ENCODE data around the gene CUL7. TPM values are rescaled to one million over a fixed set of nuclear protein-coding genes. Genes with fewer than 3 reads are reported as not detected.

CUL7 gene
- total RNA-seq, 1 experiment from 2014 or later, result 20.8 TPM

DNA sequence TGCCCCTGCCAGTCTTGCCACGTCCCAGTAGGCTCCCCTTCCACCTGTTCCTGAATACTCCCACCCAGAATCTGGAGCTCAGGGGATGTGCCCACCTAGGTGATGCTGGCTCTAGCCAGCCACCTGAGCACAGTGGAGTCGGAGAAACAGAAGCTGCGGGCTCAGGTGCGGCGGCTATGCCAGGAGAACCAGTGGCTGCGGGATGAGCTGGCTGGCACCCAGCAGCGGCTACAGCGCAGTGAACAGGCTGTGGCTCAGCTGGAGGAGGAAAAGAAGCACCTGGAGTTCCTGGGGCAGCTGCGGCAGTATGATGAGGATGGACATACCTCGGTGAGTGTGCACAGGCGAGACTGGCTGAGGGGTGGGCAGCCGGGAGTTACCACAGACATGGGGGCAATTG lies 9.2 kb upstream of the CUL7 start (continued):
- TF ChIP-seq PRRX2 (CRISPR knock-in tag; IDR thresholded peaks at IDR 0.05) (no peak), GABPB1 (CRISPR knock-in tag; IDR thresholded peaks at IDR 0.05) (no peak), IRF2 (CRISPR knock-in tag; IDR thresholded peaks at IDR 0.05; ENCODE audit: borderline replicate concordance, low read depth) (no peak), JUN (CRISPR knock-in tag; IDR thresholded peaks at IDR 0.05) (no peak)

DNA sequence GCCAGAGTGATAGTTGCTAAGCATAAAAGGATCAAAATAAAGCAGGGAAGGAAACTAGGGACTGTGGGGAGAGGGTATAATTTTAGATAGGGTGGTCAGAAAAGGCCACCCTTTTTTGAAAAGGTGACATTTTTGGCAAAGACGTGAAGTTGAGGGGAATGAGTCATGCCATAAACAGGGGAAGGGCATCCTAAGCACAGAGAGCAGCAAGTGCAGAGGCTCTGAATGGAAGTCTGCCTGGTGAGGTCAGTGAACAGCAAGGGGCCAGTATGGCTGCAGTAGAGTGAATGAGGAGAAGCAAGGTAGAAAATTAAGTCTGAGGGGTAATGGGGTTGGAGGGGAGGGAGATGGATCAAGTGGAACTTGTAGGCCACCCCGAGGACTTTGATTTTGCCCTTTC lies 8.2 kb upstream of the CUL7 start:
- H3K4me1 Mint-ChIP-seq, result peaks cover 21% of the 10 kb centered on the region
- H3K36me3 Mint-ChIP-seq, result peaks cover 18% of the 10 kb centered on the region; the same call in 1 of the 2 replicates
- ATAC-seq (no peak), DNase-seq (ENCODE audit: low spot score) (no peak)
- H3K27me3 Mint-ChIP-seq (ENCODE audit: low read depth), result no peaks in the 10 kb centered on the region
- H3K27ac Mint-ChIP-seq, result no peak overlapping the region
- POLR2A ChIA-PET, result no interaction called here
- H3K4me3 Mint-ChIP-seq, result no peak overlapping the region
- CTCF ChIA-PET, result no interaction called here
- no peaks in the 10 kb centered on the region for H3K9me3 Mint-ChIP-seq
- TF ChIP-seq, protein P1, sequence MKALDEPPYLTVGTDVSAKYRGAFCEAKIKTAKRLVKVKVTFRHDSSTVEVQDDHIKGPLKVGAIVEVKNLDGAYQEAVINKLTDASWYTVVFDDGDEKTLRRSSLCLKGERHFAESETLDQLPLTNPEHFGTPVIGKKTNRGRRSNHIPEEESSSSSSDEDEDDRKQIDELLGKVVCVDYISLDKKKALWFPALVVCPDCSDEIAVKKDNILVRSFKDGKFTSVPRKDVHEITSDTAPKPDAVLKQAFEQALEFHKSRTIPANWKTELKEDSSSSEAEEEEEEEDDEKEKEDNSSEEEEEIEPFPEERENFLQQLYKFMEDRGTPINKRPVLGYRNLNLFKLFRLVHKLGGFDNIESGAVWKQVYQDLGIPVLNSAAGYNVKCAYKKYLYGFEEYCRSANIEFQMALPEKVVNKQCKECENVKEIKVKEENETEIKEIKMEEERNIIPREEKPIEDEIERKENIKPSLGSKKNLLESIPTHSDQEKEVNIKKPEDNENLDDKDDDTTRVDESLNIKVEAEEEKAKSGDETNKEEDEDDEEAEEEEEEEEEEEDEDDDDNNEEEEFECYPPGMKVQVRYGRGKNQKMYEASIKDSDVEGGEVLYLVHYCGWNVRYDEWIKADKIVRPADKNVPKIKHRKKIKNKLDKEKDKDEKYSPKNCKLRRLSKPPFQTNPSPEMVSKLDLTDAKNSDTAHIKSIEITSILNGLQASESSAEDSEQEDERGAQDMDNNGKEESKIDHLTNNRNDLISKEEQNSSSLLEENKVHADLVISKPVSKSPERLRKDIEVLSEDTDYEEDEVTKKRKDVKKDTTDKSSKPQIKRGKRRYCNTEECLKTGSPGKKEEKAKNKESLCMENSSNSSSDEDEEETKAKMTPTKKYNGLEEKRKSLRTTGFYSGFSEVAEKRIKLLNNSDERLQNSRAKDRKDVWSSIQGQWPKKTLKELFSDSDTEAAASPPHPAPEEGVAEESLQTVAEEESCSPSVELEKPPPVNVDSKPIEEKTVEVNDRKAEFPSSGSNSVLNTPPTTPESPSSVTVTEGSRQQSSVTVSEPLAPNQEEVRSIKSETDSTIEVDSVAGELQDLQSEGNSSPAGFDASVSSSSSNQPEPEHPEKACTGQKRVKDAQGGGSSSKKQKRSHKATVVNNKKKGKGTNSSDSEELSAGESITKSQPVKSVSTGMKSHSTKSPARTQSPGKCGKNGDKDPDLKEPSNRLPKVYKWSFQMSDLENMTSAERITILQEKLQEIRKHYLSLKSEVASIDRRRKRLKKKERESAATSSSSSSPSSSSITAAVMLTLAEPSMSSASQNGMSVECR (CRISPR knock-in tag; IDR thresholded peaks at IDR 0.05; ENCODE audit: borderline replicate concordance), result no peak
- TF ChIP-seq, protein P2, sequence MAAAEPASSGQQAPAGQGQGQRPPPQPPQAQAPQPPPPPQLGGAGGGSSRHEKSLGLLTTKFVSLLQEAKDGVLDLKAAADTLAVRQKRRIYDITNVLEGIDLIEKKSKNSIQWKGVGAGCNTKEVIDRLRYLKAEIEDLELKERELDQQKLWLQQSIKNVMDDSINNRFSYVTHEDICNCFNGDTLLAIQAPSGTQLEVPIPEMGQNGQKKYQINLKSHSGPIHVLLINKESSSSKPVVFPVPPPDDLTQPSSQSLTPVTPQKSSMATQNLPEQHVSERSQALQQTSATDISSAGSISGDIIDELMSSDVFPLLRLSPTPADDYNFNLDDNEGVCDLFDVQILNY (CRISPR knock-in tag; IDR thresholded peaks at IDR 0.05), result no peak
- TF ChIP-seq NFYB (CRISPR knock-in tag; conservative IDR thresholded peaks at IDR 0.05; ENCODE audit: low read depth), result no peak
- TF ChIP-seq, protein P3, sequence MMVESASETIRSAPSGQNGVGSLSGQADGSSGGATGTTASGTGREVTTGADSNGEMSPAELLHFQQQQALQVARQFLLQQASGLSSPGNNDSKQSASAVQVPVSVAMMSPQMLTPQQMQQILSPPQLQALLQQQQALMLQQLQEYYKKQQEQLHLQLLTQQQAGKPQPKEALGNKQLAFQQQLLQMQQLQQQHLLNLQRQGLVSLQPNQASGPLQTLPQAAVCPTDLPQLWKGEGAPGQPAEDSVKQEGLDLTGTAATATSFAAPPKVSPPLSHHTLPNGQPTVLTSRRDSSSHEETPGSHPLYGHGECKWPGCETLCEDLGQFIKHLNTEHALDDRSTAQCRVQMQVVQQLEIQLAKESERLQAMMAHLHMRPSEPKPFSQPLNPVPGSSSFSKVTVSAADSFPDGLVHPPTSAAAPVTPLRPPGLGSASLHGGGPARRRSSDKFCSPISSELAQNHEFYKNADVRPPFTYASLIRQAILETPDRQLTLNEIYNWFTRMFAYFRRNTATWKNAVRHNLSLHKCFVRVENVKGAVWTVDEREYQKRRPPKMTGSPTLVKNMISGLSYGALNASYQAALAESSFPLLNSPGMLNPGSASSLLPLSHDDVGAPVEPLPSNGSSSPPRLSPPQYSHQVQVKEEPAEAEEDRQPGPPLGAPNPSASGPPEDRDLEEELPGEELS (CRISPR knock-in tag; IDR thresholded peaks at IDR 0.05), result no peak
- TF ChIP-seq SMAD4 (CRISPR knock-in tag; IDR thresholded peaks at IDR 0.05), result no peak
- TF ChIP-seq, protein P4, sequence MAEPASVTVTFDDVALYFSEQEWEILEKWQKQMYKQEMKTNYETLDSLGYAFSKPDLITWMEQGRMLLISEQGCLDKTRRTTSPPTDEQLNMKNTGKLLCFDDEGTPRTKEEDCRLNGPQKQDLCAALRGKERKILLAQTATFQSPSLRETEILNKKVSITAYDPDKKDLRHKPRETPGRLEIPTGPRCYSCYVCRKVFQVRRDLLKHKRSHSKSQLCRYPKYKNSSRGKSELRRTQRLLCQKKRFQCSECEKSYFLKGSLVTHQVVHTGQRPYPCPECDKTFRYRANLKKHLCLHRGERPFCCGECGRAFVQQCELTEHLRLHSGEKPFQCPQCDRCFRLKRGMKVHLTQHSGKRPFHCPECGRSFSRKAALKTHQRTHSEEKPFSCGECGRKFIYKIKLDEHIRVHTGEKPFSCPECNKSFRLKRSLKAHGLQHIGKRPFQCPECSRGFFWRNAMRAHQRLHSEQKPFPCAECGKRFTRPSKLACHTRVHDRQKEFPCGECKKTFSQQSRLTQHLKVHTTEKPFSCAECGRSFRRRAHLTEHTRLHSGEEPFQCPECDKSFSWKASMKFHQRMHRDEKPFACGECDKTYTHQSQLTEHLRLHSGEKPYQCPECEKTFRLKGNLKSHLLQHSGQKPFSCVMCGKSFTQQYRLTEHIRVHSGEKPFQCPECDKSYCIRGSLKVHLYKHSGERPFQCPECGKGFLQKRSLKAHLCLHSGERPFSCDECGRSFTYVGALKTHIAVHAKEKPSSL (CRISPR knock-in tag; conservative IDR thresholded peaks at IDR 0.05), result no peak
- TF ChIP-seq OVOL2 (CRISPR knock-in tag; IDR thresholded peaks at IDR 0.05; ENCODE audit: borderline replicate concordance), result no peak
- TF ChIP-seq NR3C1 (CRISPR knock-in tag; conservative IDR thresholded peaks at IDR 0.05; ENCODE audit: low read depth), result no peak

DNA sequence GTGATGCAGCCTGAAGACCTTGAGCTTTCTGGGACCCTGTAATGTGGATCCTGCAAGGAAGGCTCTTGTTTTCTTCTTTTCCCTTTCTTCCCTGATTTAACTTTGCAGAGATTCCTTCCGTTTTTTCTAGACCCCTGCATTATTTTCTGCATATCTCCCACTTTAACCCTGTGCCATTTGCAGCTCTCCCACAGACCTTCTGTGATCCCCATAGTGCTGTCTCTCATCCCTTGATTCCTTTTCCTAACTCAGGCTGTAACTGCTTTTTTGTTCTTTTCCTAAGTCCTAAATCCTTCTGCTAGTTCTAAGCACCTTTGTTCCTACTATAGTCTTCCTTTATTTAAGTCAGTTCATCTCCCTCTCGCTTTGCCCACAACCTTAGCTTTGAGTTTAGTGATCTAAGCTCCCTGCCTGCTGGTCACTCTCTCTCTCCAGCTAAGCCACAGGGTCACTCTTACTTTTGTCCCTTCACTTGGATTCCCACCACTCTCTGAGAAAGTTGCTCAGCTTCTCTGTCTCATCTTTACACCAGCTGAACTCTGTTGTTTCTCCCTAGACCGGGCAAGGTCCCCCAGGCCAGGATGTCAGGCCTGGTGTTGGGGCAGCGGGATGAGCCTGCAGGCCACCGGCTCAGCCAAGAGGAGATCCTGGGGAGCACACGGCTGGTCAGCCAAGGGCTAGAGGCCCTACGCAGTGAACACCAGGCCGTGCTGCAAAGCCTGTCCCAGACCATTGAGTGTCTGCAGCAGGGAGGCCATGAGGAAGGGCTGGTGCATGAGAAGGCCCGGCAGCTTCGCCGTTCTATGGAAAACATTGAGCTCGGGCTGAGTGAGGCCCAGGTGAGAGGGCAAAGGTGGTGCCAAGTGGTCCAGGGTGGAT lies 7.3 kb upstream of the CUL7 start:
- Mint-ChIP-seq H3K27ac (peak overlapping the region; percentile 66), H3K4me3 (peak overlapping the region; percentile 91), H3K9me3 (no peaks in the 10 kb centered on the region), H3K4me1 (peaks cover 21% of the 10 kb centered on the region), H3K36me3 (peaks cover 15% of the 10 kb centered on the region), H3K27me3 (ENCODE audit: low read depth) (no peaks in the 10 kb centered on the region)
- ATAC-seq (no peak), DNase-seq (ENCODE audit: low spot score) (no peak)
- ChIA-PET CTCF (interaction anchor here (1.4 to 3.3 kb wide), 2 partner anchors 82 to 97 kb away, joined by 3 to 24 read pairs; no protein-coding TSS in a partner anchor), POLR2A (no interaction called here)
- TF ChIP-seq, protein P5, sequence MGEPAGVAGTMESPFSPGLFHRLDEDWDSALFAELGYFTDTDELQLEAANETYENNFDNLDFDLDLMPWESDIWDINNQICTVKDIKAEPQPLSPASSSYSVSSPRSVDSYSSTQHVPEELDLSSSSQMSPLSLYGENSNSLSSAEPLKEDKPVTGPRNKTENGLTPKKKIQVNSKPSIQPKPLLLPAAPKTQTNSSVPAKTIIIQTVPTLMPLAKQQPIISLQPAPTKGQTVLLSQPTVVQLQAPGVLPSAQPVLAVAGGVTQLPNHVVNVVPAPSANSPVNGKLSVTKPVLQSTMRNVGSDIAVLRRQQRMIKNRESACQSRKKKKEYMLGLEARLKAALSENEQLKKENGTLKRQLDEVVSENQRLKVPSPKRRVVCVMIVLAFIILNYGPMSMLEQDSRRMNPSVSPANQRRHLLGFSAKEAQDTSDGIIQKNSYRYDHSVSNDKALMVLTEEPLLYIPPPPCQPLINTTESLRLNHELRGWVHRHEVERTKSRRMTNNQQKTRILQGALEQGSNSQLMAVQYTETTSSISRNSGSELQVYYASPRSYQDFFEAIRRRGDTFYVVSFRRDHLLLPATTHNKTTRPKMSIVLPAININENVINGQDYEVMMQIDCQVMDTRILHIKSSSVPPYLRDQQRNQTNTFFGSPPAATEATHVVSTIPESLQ (CRISPR knock-in tag; IDR thresholded peaks at IDR 0.05), result no peak
- TF ChIP-seq MXD4 (CRISPR knock-in tag; IDR thresholded peaks at IDR 0.05; ENCODE audit: borderline replicate concordance), result no peak
- TF ChIP-seq ZNF423 (CRISPR knock-in tag; IDR thresholded peaks at IDR 0.05), result no peak
- TF ChIP-seq NR1H2 (CRISPR knock-in tag; IDR thresholded peaks at IDR 0.05), result no peak
- no peak for TF ChIP-seq GTF2I (CRISPR knock-in tag; conservative IDR thresholded peaks at IDR 0.05)
- TF ChIP-seq CREM (CRISPR knock-in tag; IDR thresholded peaks at IDR 0.05), result no peak
- TF ChIP-seq, protein P6, sequence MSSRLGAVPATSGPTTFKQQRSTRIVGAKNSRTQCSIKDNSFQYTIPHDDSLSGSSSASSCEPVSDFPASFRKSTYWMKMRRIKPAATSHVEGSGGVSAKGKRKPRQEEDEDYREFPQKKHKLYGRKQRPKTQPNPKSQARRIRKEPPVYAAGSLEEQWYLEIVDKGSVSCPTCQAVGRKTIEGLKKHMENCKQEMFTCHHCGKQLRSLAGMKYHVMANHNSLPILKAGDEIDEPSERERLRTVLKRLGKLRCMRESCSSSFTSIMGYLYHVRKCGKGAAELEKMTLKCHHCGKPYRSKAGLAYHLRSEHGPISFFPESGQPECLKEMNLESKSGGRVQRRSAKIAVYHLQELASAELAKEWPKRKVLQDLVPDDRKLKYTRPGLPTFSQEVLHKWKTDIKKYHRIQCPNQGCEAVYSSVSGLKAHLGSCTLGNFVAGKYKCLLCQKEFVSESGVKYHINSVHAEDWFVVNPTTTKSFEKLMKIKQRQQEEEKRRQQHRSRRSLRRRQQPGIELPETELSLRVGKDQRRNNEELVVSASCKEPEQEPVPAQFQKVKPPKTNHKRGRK (CRISPR knock-in tag; IDR thresholded peaks at IDR 0.05; ENCODE audit: borderline replicate concordance), result no peak
- TF ChIP-seq ZNF671 (CRISPR knock-in tag; IDR thresholded peaks at IDR 0.05), result no peak
